ENCODE results near the gene GALNT10.

GALNT10 gene

GRCh38 chr5:154312000-154312399 is 121.5 kb downstream of the GALNT10 start:
- Histone ChIP-seq H3K27ac (no peak overlapping the region), H3K36me3 (ENCODE audit: insufficient read depth, low read length) (no peaks in the 10 kb centered on the region), H3K4me3 (no peak overlapping the region), H3K9ac (ENCODE audit: insufficient read length) (no peak overlapping the region), H3K9me3 (ENCODE audit: low read depth, low read length) (no peaks in the 10 kb centered on the region)
- TF ChIP-seq EZH2 (IDR thresholded peaks at IDR 0.05) (no peak), FOXP2 (optimal IDR thresholded peaks at IDR 0.05; ENCODE audit: control extremely low read depth, extremely low read length, insufficient read depth) (no peak), POLR2AphosphoS5 (IDR thresholded peaks at IDR 0.05; ENCODE audit: borderline replicate concordance, low read depth, low read length) (no peak)
- DNase-seq (ENCODE audit: low read depth, low spot score): no peak

GRCh38 chr5:154312576-154312975 is 122.0 kb downstream of the GALNT10 start:
- DNase-seq (ENCODE audit: low read depth, low spot score): no peak
- Histone ChIP-seq H3K4me3 (no peak overlapping the region), H3K27ac (no peak overlapping the region), H3K9ac (ENCODE audit: insufficient read length) (no peak overlapping the region), H3K36me3 (ENCODE audit: insufficient read depth, low read length) (no peaks in the 10 kb centered on the region), H3K9me3 (ENCODE audit: low read depth, low read length) (no peaks in the 10 kb centered on the region)
- no peak for TF ChIP-seq FOXP2 (optimal IDR thresholded peaks at IDR 0.05; ENCODE audit: control extremely low read depth, extremely low read length, insufficient read depth)
- no peak for TF ChIP-seq POLR2AphosphoS5 (IDR thresholded peaks at IDR 0.05; ENCODE audit: borderline replicate concordance, low read depth, low read length)
- TF ChIP-seq EZH2 (IDR thresholded peaks at IDR 0.05): no peak

- no peak for DNase-seq (ENCODE audit: low read depth, low spot score)
- no peaks in the 10 kb centered on the region for H3K9me3 ChIP-seq (ENCODE audit: low read depth, low read length)
- no peaks in the 10 kb centered on the region for H3K36me3 ChIP-seq (ENCODE audit: insufficient read depth, low read length)
- H3K27ac ChIP-seq: no peak overlapping the region
- H3K4me3 ChIP-seq: no peak overlapping the region
- no peak overlapping the region for H3K9ac ChIP-seq (ENCODE audit: insufficient read length)
- TF ChIP-seq EZH2 (IDR thresholded peaks at IDR 0.05) (no peak), POLR2AphosphoS5 (IDR thresholded peaks at IDR 0.05; ENCODE audit: borderline replicate concordance, low read depth, low read length) (no peak), FOXP2 (optimal IDR thresholded peaks at IDR 0.05; ENCODE audit: control extremely low read depth, extremely low read length, insufficient read depth) (no peak)
These were observed 123.0 kb downstream of the GALNT10 start for GRCh38 chr5:154313360-154314017.

- no peak for DNase-seq (ENCODE audit: low read depth, low spot score)
- Histone ChIP-seq H3K27ac (no peak overlapping the region), H3K9me3 (ENCODE audit: low read depth, low read length) (no peaks in the 10 kb centered on the region), H3K36me3 (ENCODE audit: insufficient read depth, low read length) (no peaks in the 10 kb centered on the region), H3K4me3 (no peak overlapping the region), H3K9ac (ENCODE audit: insufficient read length) (no peak overlapping the region)
- TF ChIP-seq FOXP2 (optimal IDR thresholded peaks at IDR 0.05; ENCODE audit: control extremely low read depth, extremely low read length, insufficient read depth) (no peak), EZH2 (IDR thresholded peaks at IDR 0.05) (no peak), POLR2AphosphoS5 (IDR thresholded peaks at IDR 0.05; ENCODE audit: borderline replicate concordance, low read depth, low read length) (no peak)
These were observed 124.7 kb downstream of the GALNT10 start for GRCh38 chr5:154315196-154315595.

GRCh38 chr5:154315756-154316155 is 125.2 kb downstream of the GALNT10 start:
- H3K4me3 ChIP-seq: no peak overlapping the region
- H3K9me3 ChIP-seq (ENCODE audit: low read depth, low read length): no peaks in the 10 kb centered on the region
- H3K36me3 ChIP-seq (ENCODE audit: insufficient read depth, low read length): no peaks in the 10 kb centered on the region
- no peak for DNase-seq (ENCODE audit: low read depth, low spot score)
- TF ChIP-seq POLR2AphosphoS5 (IDR thresholded peaks at IDR 0.05; ENCODE audit: borderline replicate concordance, low read depth, low read length) (no peak), FOXP2 (optimal IDR thresholded peaks at IDR 0.05; ENCODE audit: control extremely low read depth, extremely low read length, insufficient read depth) (no peak), EZH2 (IDR thresholded peaks at IDR 0.05) (no peak)
- no peak overlapping the region for H3K27ac ChIP-seq
- H3K9ac ChIP-seq (ENCODE audit: insufficient read length): no peak overlapping the region

GRCh38 chr5:154316223-154316935 is 125.8 kb downstream of the GALNT10 start:
- Histone ChIP-seq H3K9me3 (ENCODE audit: low read depth, low read length) (no peaks in the 10 kb centered on the region), H3K9ac (ENCODE audit: insufficient read length) (no peak overlapping the region), H3K27ac (no peak overlapping the region), H3K4me3 (no peak overlapping the region), H3K36me3 (ENCODE audit: insufficient read depth, low read length) (no peaks in the 10 kb centered on the region)
- TF ChIP-seq EZH2 (IDR thresholded peaks at IDR 0.05) (no peak), FOXP2 (optimal IDR thresholded peaks at IDR 0.05; ENCODE audit: control extremely low read depth, extremely low read length, insufficient read depth) (no peak), POLR2AphosphoS5 (IDR thresholded peaks at IDR 0.05; ENCODE audit: borderline replicate concordance, low read depth, low read length) (no peak)
- no peak for DNase-seq (ENCODE audit: low read depth, low spot score)

- H3K4me3 ChIP-seq: no peak overlapping the region
- H3K27ac ChIP-seq: no peak overlapping the region
- no peak for DNase-seq (ENCODE audit: low read depth, low spot score)
- H3K9ac ChIP-seq (ENCODE audit: insufficient read length): no peak overlapping the region
- H3K9me3 ChIP-seq (ENCODE audit: low read depth, low read length): no peaks in the 10 kb centered on the region
- no peak for TF ChIP-seq POLR2AphosphoS5 (IDR thresholded peaks at IDR 0.05; ENCODE audit: borderline replicate concordance, low read depth, low read length)
- TF ChIP-seq FOXP2 (optimal IDR thresholded peaks at IDR 0.05; ENCODE audit: control extremely low read depth, extremely low read length, insufficient read depth): no peak
- TF ChIP-seq EZH2 (IDR thresholded peaks at IDR 0.05): no peak
- H3K36me3 ChIP-seq (ENCODE audit: insufficient read depth, low read length): no peaks in the 10 kb centered on the region
These were observed 127.4 kb downstream of the GALNT10 start for GRCh38 chr5:154317916-154318315.

GRCh38 chr5:154318691-154319090 is 128.2 kb downstream of the GALNT10 start:
- TF ChIP-seq EZH2 (IDR thresholded peaks at IDR 0.05) (no peak), POLR2AphosphoS5 (IDR thresholded peaks at IDR 0.05; ENCODE audit: borderline replicate concordance, low read depth, low read length) (no peak), FOXP2 (optimal IDR thresholded peaks at IDR 0.05; ENCODE audit: control extremely low read depth, extremely low read length, insufficient read depth) (no peak)
- no peak overlapping the region for H3K9ac ChIP-seq (ENCODE audit: insufficient read length)
- DNase-seq (ENCODE audit: low read depth, low spot score): no peak

More at GRCh38 chr5:154318691-154319090, 128.2 kb downstream of the GALNT10 start:
- H3K36me3 ChIP-seq (ENCODE audit: insufficient read depth, low read length): no peaks in the 10 kb centered on the region
- H3K27ac ChIP-seq: no peak overlapping the region
- no peak overlapping the region for H3K4me3 ChIP-seq
- H3K9me3 ChIP-seq (ENCODE audit: low read depth, low read length): no peaks in the 10 kb centered on the region

Data from SK-N-MC (cell line).